Peyer's patch (tissue), 4 donors: Measurements from ENCODE around the gene RFX4. TPM values are rescaled to one million over a fixed set of nuclear protein-coding genes. Genes with fewer than 3 reads are reported as not detected.

Source experiments
- DNase-seq, 3 donors: peaks; one replicate each; pipeline ENCODE4 v3.0.0-alpha.2; 2017 to 2019
- H3K27ac ChIP-seq, 4 donors: fragments of 200-600 bp; sonication (generic); one replicate each; pipeline ENCODE4 v1.5.1; 2016 to 2019
- H3K27me3 ChIP-seq, 2 donors: fragments of 200-600 bp; sonication (generic); one replicate each; pipeline ENCODE4 v1.5.1; 2019
- H3K36me3 ChIP-seq, 3 donors: fragments of 200-600 bp; sonication (generic); one replicate each; pipeline ENCODE4 v1.5.1; 2016 to 2019
- H3K4me1 ChIP-seq, 4 donors: fragments of 200-600 bp; sonication (generic); one replicate each; pipeline ENCODE4 v1.5.1; 2016 to 2019
- H3K4me3 ChIP-seq, 4 donors: fragments of 200-600 bp; sonication (generic); 1 replicate in 3 of 4; 2 replicates in 1 of 4; pipeline ENCODE4 v1.5.1; 2016 to 2019; ENCODE audit warnings: mild to moderate bottlenecking in 1 of 4
- H3K9me3 ChIP-seq, 4 donors: fragments of 200-600 bp; sonication (generic); one replicate each; pipeline ENCODE4 v1.5.1; 2016 to 2019; ENCODE audit warnings: mild to moderate bottlenecking in 1 of 4
- CTCF ChIP-seq, 6 experiments: fragments of 450-650 bp in 4 of 6; fragments of 200-600 bp in 2 of 6; sonication (generic) in 1 of 6; IDR thresholded peaks; one replicate each; pipeline ENCODE4 v1.5.1; 2017 to 2019; ENCODE audit warnings: antibody characterized with exemption in 6 of 6, mild to moderate bottlenecking in 3 of 6, moderate library complexity in 1 of 6
- POLR2A ChIP-seq, 2 donors: fragments of 450-650 bp; IDR thresholded peaks; one replicate each; pipeline ENCODE4 v1.5.1; 2017; ENCODE audit warnings: antibody characterized with exemption in 2 of 2, mild to moderate bottlenecking in 2 of 2, moderate library complexity in 2 of 2
- total RNA-seq, 4 donors: library from RNA; depleted of rRNA; stranded (reverse); fragments of >200 nt; gene quantifications; one replicate each; pipeline ENCODE4 v1.1.0, GENCODE V29; 2016

The RFX4 gene
- total RNA-seq, 4 donors from 2014 or later: not detected

- Histone ChIP-seq H3K27me3 (no peaks in the 10 kb centered on the region), H3K4me1 (no peaks in the 10 kb centered on the region), H3K36me3 (no peaks in the 10 kb centered on the region), H3K27ac (no peak overlapping the region), H3K9me3 (no peaks in the 10 kb centered on the region), H3K4me3 (no peak overlapping the region)
- TF ChIP-seq POLR2A (IDR thresholded peaks at IDR 0.05): no peak
- TF ChIP-seq CTCF (IDR thresholded peaks at IDR 0.05): no peak
- DNase-seq: no peak
These were observed 93.0 kb downstream of the RFX4 start for GRCh38 chr12:106675651-106676435.

GRCh38 chr12:106679574-106679973 lies 96.8 kb downstream of the RFX4 start:
- H3K4me3 ChIP-seq: no peak overlapping the region
- H3K27ac ChIP-seq: no peak overlapping the region
- no peak for DNase-seq
- no peaks in the 10 kb centered on the region for H3K27me3 ChIP-seq
- no peaks in the 10 kb centered on the region for H3K36me3 ChIP-seq
- H3K4me1 ChIP-seq: no peaks in the 10 kb centered on the region
- H3K9me3 ChIP-seq: no peaks in the 10 kb centered on the region
- no peak for TF ChIP-seq POLR2A (IDR thresholded peaks at IDR 0.05)

- Histone ChIP-seq H3K27ac (no peak overlapping the region), H3K36me3 (no peaks in the 10 kb centered on the region), H3K27me3 (no peaks in the 10 kb centered on the region), H3K4me3 (no peak overlapping the region), H3K9me3 (no peaks in the 10 kb centered on the region), H3K4me1 (no peaks in the 10 kb centered on the region)
- no peak for DNase-seq
- no peak for TF ChIP-seq POLR2A (IDR thresholded peaks at IDR 0.05)
- TF ChIP-seq CTCF (IDR thresholded peaks at IDR 0.05): no peak
These were observed 97.5 kb downstream of the RFX4 start for GRCh38 chr12:106680280-106680679.

GRCh38 chr12:106681210-106681609 lies 98.4 kb downstream of the RFX4 start:
- Histone ChIP-seq H3K4me1 (no peaks in the 10 kb centered on the region), H3K4me3 (no peak overlapping the region), H3K9me3 (no peaks in the 10 kb centered on the region), H3K27ac (no peak overlapping the region), H3K27me3 (no peaks in the 10 kb centered on the region), H3K36me3 (no peaks in the 10 kb centered on the region)
- no peak for TF ChIP-seq POLR2A (IDR thresholded peaks at IDR 0.05)
- no peak for TF ChIP-seq CTCF (IDR thresholded peaks at IDR 0.05)
- no peak for DNase-seq

- H3K27ac ChIP-seq: no peak overlapping the region
- H3K9me3 ChIP-seq: no peaks in the 10 kb centered on the region
- H3K4me1 ChIP-seq: no peaks in the 10 kb centered on the region
- H3K27me3 ChIP-seq: no peaks in the 10 kb centered on the region
- no peak for DNase-seq
- H3K4me3 ChIP-seq: no peak overlapping the region
- TF ChIP-seq CTCF (IDR thresholded peaks at IDR 0.05) (peak in 3 of 6 experiments; percentile 44 to 55 (median 50)), POLR2A (IDR thresholded peaks at IDR 0.05) (no peak)
- H3K36me3 ChIP-seq: no peaks in the 10 kb centered on the region
These were observed 99.9 kb downstream of the RFX4 start for GRCh38 chr12:106682594-106683234.

- no peak overlapping the region for H3K4me3 ChIP-seq
- no peaks in the 10 kb centered on the region for H3K4me1 ChIP-seq
- H3K36me3 ChIP-seq: no peaks in the 10 kb centered on the region
- TF ChIP-seq CTCF (IDR thresholded peaks at IDR 0.05): no peak
- no peak for TF ChIP-seq POLR2A (IDR thresholded peaks at IDR 0.05)
- no peak for DNase-seq
- H3K27me3 ChIP-seq: no peaks in the 10 kb centered on the region
- H3K27ac ChIP-seq: no peak overlapping the region
- no peaks in the 10 kb centered on the region for H3K9me3 ChIP-seq
These were observed 101.7 kb downstream of the RFX4 start for GRCh38 chr12:106684497-106684896.
